ENCODE data around the gene NR2C1. TPM values are rescaled to one million over a fixed set of nuclear protein-coding genes. Genes with fewer than 3 reads are reported as not detected.

Gene NR2C1
- total and polyA plus RNA-seq, 2 of the 8 experiments (the other 6 are each of a cell fraction or from before 2014, with no cell fraction given): 22.8 to 48.3 TPM

DNA sequence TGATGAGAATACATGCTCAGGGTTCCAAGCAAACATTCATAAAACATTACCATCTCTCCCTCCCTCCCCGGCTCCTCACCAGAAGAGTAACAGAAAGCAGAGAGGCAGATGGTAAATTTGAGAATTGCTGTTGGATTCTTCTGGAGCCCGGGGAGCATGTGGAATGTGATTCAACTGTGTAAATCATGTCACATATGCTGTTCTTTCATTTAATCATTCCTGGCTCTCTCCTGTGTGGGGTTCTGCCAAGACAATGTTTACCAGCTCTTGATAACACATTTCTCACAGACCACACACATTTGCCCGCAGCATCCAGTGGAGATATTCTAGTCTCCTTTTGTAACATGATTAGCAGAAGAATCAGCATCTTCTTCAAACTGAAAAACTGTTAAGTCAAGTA lies 23.4 kb upstream of the NR2C1 start:
- H3K27me3 ChIP-seq (replicated peaks in 1 of 4; ENCODE audit: control insufficient read depth in 3 of 4, extremely low read depth in 1 of 4, insufficient read depth in 3 of 4, low read length in 3 of 4): no peaks in the 10 kb centered on the region
- H4K5ac ChIP-seq (ENCODE audit: insufficient read length, low read depth, low read length): no peak overlapping the region
- no peak overlapping the region for H3K14ac ChIP-seq (ENCODE audit: insufficient read length)
- no peaks in the 10 kb centered on the region for H3K23me2 ChIP-seq (ENCODE audit: low read depth, low read length)
- ChIA-PET POLR2A (ENCODE audit: partially characterized antibody) (interaction anchor here (1.5 kb wide), 1 partner anchor 15 kb away, joined by 5 read pairs; no protein-coding TSS in a partner anchor), CTCF (ENCODE audit: partially characterized antibody) (interaction anchor here (1.1 to 1.5 kb wide), 2 partner anchors 10 to 24 kb away, joined by 3 to 5 read pairs; partner anchors contain the start of gene NR2C1)
- no peak overlapping the region for H4K8ac ChIP-seq (ENCODE audit: extremely low read depth, insufficient read depth, low read length)
- no peaks in the 10 kb centered on the region for H3K79me2 ChIP-seq (ENCODE audit: control insufficient read depth in 1 of 2, insufficient read depth in 2 of 2, low read length in 2 of 2)
- H3K9me3 ChIP-seq (ENCODE audit: insufficient read depth in 2 of 2, low read depth in 1 of 2, low read length in 1 of 2): no peaks in the 10 kb centered on the region
- DNase-seq (ENCODE audit: low read depth in 1 of 2, low spot score in 2 of 2): no peak
- no peak overlapping the region for H2BK5ac ChIP-seq (ENCODE audit: low read depth, low read length)
- peaks cover 5 to 34% (median 13%) of the 10 kb centered on the region in 4 experiments; a peak in 7 of 8 replicates for H3K36me3 ChIP-seq (ENCODE audit: control insufficient read depth in 2 of 4, insufficient read depth in 4 of 4, low read length in 3 of 4)
- H3K27ac ChIP-seq (ENCODE audit: low read depth, low read length): no peak overlapping the region
- H3K23ac ChIP-seq (ENCODE audit: insufficient read length): no peak overlapping the region
- H2BK20ac ChIP-seq (ENCODE audit: low read length): no peak overlapping the region
- H3K4me1 ChIP-seq (replicated peaks in 1 of 4; ENCODE audit: control insufficient read depth in 3 of 4, insufficient read depth in 4 of 4, low read length in 3 of 4): no peaks in the 10 kb centered on the region
- no peaks in the 10 kb centered on the region for H3K79me1 ChIP-seq (ENCODE audit: low read depth, low read length)
- peaks cover 3% of the 10 kb centered on the region in 2 experiments for H4K20me1 ChIP-seq (replicated peaks in 1 of 2; ENCODE audit: control insufficient read depth in 1 of 2, insufficient read depth in 2 of 2, low read length in 2 of 2)
- no peak overlapping the region for H2BK12ac ChIP-seq (ENCODE audit: low read depth, low read length)
- no peak overlapping the region for H3K4ac ChIP-seq (replicated peaks; ENCODE audit: insufficient read length, low read depth, low read length)
- no peak overlapping the region for H2AFZ ChIP-seq (ENCODE audit: low read length)
- H3K4me3 ChIP-seq (ENCODE audit: extremely low read depth in 1 of 4, insufficient read depth in 2 of 4, low read depth in 3 of 4, low read length in 4 of 4): no peak overlapping the region
- 94% methylated on average over 3 of the region's 3 CpGs; no CpG with 5 or more reads in 1 of the 2 experiments for WGBS, 2 experiments (ENCODE audit: extremely low coverage in 1 of 2, insufficient coverage in 1 of 2, insufficient read length in 1 of 2, insufficient replicate concordance in 2 of 2, low coverage in 1 of 2, low lambda C conversion rate in 2 of 2, missing lambda C conversion rate in 1 of 2)
- no peak overlapping the region for H4K91ac ChIP-seq (replicated peaks; ENCODE audit: insufficient read length, low read length)
- H2BK120ac ChIP-seq (replicated peaks; ENCODE audit: low read depth, low read length): no peak overlapping the region
- no peak overlapping the region for H2AK5ac ChIP-seq (ENCODE audit: low read depth, low read length)
- FAIRE-seq: no peak
- H3K4me2 ChIP-seq (ENCODE audit: insufficient read depth in 1 of 2, low read depth in 2 of 2, low read length in 2 of 2): no peak overlapping the region
- no peak overlapping the region for H3K18ac ChIP-seq (ENCODE audit: extremely low read depth, low read length)
- no peak overlapping the region for H2BK15ac ChIP-seq (ENCODE audit: low read length)
- no peak overlapping the region for H3K9ac ChIP-seq (replicated peaks in 1 of 4; ENCODE audit: extremely low read depth in 1 of 4, low read depth in 3 of 4, low read length in 3 of 4)
- H3K56ac ChIP-seq (replicated peaks; ENCODE audit: insufficient read length, low read depth, low read length): no peak overlapping the region
- no peak for TF ChIP-seq KDM5A (IDR thresholded peaks at IDR 0.05; ENCODE audit: low read length)
- no peak for TF ChIP-seq PHF8 (conservative IDR thresholded peaks at IDR 0.05; ENCODE audit: low read depth, low read length)
- TF ChIP-seq RAD21 (IDR thresholded peaks at IDR 0.05 in 1 of 2, conservative IDR thresholded peaks at IDR 0.05 in 1 of 2; ENCODE audit: low read depth in 2 of 2, low read length in 2 of 2): no peak
- no peak for TF ChIP-seq RXRA (IDR thresholded peaks at IDR 0.05; ENCODE audit: insufficient read depth, low read depth, low read length)
- TF ChIP-seq RNF2 (IDR thresholded peaks at IDR 0.05; ENCODE audit: borderline replicate concordance, low read depth, low read length, missing control alignments, poor library complexity, severe bottlenecking): no peak
- TF ChIP-seq SIN3A (conservative IDR thresholded peaks at IDR 0.05 in 1 of 2, IDR thresholded peaks at IDR 0.05 in 1 of 2; ENCODE audit: low read depth in 1 of 2, low read length in 2 of 2): no peak
- TF ChIP-seq SIRT6 (IDR thresholded peaks at IDR 0.05; ENCODE audit: low read length): no peak
- TF ChIP-seq RFX5 (IDR thresholded peaks at IDR 0.05; ENCODE audit: borderline replicate concordance, low read depth, low read length): no peak
- TF ChIP-seq CTBP2 (IDR thresholded peaks at IDR 0.05; ENCODE audit: borderline replicate concordance, insufficient read depth, insufficient read length, low read length): no peak
- no peak for TF ChIP-seq JUN (IDR thresholded peaks at IDR 0.05; ENCODE audit: low read depth, low read length)
- no peak for TF ChIP-seq EGR1 (IDR thresholded peaks at IDR 0.05; ENCODE audit: borderline replicate concordance, low read depth, low read length)
- no peak for TF ChIP-seq ZNF274 (IDR thresholded peaks at IDR 0.05; ENCODE audit: borderline replicate concordance, extremely low read depth, low read length)
